Hepatocyte (in vitro differentiated cells): Measurements from ENCODE around the gene ADRA1B.

ENCODE experiments used
- EZH2 ChIP-seq: fragments of 200-600 bp; sonication (generic); IDR thresholded peaks from 2 replicates; pipeline ENCODE4 v1.6.1; 2016; ENCODE audit warnings: antibody characterized with exemption, mild to moderate bottlenecking, borderline replicate concordance
- TF ChIP-seq, protein P1 (sequence below): fragments of 200-600 bp; sonication (generic); IDR thresholded peaks from 2 replicates; pipeline ENCODE4 v1.5.1; 2016; ENCODE audit warnings: antibody characterized with exemption, mild to moderate bottlenecking; ENCODE audit not compliant: poor library complexity

DNA sequence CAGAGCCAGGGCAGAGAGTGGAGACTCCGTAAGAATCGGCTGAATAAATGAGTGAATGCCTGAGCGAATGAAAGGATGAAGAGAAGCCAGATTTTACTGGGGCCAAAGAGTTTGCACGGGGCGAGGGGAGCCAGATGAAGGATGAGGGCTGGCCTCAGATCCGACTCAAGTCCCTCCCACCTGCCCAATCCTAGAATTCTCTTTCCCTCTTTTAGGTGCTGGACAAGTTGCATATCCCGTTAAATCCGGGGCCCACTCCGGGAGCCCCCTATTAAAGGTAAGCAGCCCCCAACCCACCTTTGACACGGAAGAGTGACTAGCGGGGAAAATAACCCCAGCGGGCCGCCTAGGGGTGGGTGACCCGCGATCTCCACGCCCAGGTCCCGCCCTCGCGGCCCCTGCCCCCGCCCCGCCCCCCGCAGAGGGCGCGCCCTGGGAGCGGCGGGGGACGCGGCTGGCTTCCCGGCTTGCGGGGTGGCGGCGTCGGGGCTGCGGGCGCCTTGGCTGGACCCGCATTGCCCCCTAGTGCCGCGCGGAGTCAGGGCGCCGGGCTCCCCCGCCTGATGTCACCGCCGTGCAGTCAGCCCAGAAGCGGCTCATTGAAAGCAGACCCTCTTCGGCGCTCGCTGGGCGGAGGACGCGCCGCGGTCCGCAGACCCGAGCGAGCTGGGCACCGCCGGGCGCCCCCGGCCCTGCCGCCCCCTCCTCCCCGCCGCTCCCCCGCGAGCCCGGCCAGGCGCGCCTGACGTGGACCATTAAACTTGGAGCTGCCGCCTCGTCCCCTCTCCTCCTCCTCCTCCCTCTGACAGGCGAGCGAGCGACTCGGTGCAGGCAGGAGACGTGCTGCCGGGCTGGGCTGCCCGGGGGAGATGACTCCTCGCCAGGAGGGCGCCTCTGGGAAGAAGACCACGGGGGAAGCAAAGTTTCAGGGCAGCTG lies at the start of gene ADRA1B:
- TF ChIP-seq, protein P1, sequence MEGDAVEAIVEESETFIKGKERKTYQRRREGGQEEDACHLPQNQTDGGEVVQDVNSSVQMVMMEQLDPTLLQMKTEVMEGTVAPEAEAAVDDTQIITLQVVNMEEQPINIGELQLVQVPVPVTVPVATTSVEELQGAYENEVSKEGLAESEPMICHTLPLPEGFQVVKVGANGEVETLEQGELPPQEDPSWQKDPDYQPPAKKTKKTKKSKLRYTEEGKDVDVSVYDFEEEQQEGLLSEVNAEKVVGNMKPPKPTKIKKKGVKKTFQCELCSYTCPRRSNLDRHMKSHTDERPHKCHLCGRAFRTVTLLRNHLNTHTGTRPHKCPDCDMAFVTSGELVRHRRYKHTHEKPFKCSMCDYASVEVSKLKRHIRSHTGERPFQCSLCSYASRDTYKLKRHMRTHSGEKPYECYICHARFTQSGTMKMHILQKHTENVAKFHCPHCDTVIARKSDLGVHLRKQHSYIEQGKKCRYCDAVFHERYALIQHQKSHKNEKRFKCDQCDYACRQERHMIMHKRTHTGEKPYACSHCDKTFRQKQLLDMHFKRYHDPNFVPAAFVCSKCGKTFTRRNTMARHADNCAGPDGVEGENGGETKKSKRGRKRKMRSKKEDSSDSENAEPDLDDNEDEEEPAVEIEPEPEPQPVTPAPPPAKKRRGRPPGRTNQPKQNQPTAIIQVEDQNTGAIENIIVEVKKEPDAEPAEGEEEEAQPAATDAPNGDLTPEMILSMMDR, result peak; percentile 65
- TF ChIP-seq EZH2, result no peak
